HCT116 (cell line): ENCODE data around the gene AGPAT2. TPM values are rescaled to one million over a fixed set of nuclear protein-coding genes. Genes with fewer than 3 reads are reported as not detected.
A peak's percentile ranks its signal among the peaks of the same experiment; 100 is the strongest.

Experiments
- ATAC-seq: fragments of 200-7000 bp; cut with Tn5 transposase; 2 replicates; pipeline ENCODE4 v1.9.1; 2020; ENCODE audit warnings: mild to moderate bottlenecking, moderate library complexity
- BruUV-seq: library from RNA; stranded (reverse); fragments of 400-500 nt; replicated peaks from 2 replicates; lab custom pipeline; 2021; lab: Mats Ljungman, UMichigan
- CTCF ChIA-PET: fragments of 300-600 bp; sonication (Branson Sonifier 250); formaldehyde crosslinking; loops from one replicate; lab custom pipeline; 2021; ENCODE audit warnings: antibody characterized with exemption; lab: Charles Lee
- POLR2A ChIA-PET: fragments of 300-600, 350-600 bp; sonication (Branson Sonifier 250); formaldehyde crosslinking; loops from one replicate; lab custom pipeline; 2021; ENCODE audit warnings: antibody characterized with exemption; lab: Charles Lee
- RAD21 ChIA-PET, 2 experiments: fragments of 300-600 bp; sonication (Branson Sonifier 250); formaldehyde crosslinking; loops; one replicate each; lab custom pipeline; 2023; ENCODE audit warnings: low total read pairs in 2 of 2; ENCODE audit not compliant: uncharacterized antibody in 2 of 2, unreplicated experiment in 2 of 2, low non-redundant PET in 1 of 2; lab: Charles Lee
- DNase-seq: peaks from one replicate; pipeline ENCODE4 v3.0.0-alpha.2; 2010; ENCODE audit warnings: low read depth, low spot score
- H2AFZ ChIP-seq: fragments of 200-600 bp; shearing (Covaris generic), sonication (generic); 2 replicates; pipeline ENCODE4 v1.6.1; 2017; ENCODE audit warnings: low read depth, mixed run types, mixed read lengths, antibody characterized with exemption, low read length; ENCODE audit not compliant: poor library complexity, severe bottlenecking
- H3K27ac ChIP-seq: 2 replicates; pipeline ENCODE4 v1.5.1; 2012; ENCODE audit warnings: low read depth, low read length
- H3K27me3 ChIP-seq: fragments of 200-600 bp; sonication (generic); 2 replicates; pipeline ENCODE4 v1.6.1; 2016; ENCODE audit warnings: mixed run types, low read length, mixed read lengths; ENCODE audit not compliant: insufficient read depth
- H3K36me3 ChIP-seq, 2 experiments: fragments of 200-500 bp in 1 of 2; fragments of 200-600 bp in 1 of 2; sonication (Bioruptor generic) in 1 of 2; sonication (generic) in 1 of 2; 2 replicates each; pipeline versions ENCODE4 v1.5.1 to v1.6.1; 2014 to 2016; ENCODE audit warnings: low read length in 2 of 2, inconsistent platforms in 1 of 2, mixed read lengths in 1 of 2, mixed run types in 1 of 2; ENCODE audit not compliant: insufficient read depth in 2 of 2, control insufficient read depth in 1 of 2
- H3K4me1 ChIP-seq, 2 experiments: fragments of 200-600 bp in 1 of 2; sonication (generic) in 1 of 2; 2 replicates each; pipeline versions ENCODE4 v1.5.1 to v1.6.1; 2012 to 2017; ENCODE audit warnings: low read length in 2 of 2, inconsistent platforms in 1 of 2, mild to moderate bottlenecking in 1 of 2, mixed read lengths in 1 of 2, mixed run types in 1 of 2, moderate library complexity in 1 of 2; ENCODE audit not compliant: insufficient read depth in 2 of 2, control insufficient read depth in 1 of 2
- H3K4me2 ChIP-seq: fragments of 200-600 bp; sonication (generic); 2 replicates; pipeline ENCODE4 v1.6.1; 2017; ENCODE audit warnings: mixed run types, low read length, mixed read lengths
- H3K4me3 ChIP-seq, 2 experiments: fragments of 200-600 bp in 1 of 2; sonication (generic) in 1 of 2; replicated peaks in 1 of 2; 2 replicates each; pipeline ENCODE4 v1.5.1; 2011 to 2016; ENCODE audit warnings: low read length in 2 of 2, control low read depth in 1 of 2, low read depth in 1 of 2, mild to moderate bottlenecking in 1 of 2, mixed read lengths in 1 of 2, mixed run types in 1 of 2
- H3K79me2 ChIP-seq: fragments of 200-600 bp; sonication (generic); 2 replicates; pipeline ENCODE4 v1.6.1; 2017; ENCODE audit warnings: mild to moderate bottlenecking, mixed run types, low read length, moderate library complexity, mixed read lengths; ENCODE audit not compliant: insufficient read depth
- H3K9ac ChIP-seq: fragments of 200-600 bp; sonication (generic); 2 replicates; pipeline ENCODE4 v1.6.1; 2016; ENCODE audit warnings: low read length, mixed read lengths
- H3K9me2 ChIP-seq: fragments of 200-600 bp; sonication (generic), shearing (Covaris generic); 2 replicates; pipeline ENCODE4 v1.6.1; 2017; ENCODE audit warnings: mixed run types, mild to moderate bottlenecking, moderate library complexity; ENCODE audit not compliant: insufficient read depth
- H3K9me3 ChIP-seq, 2 experiments: fragments of 200-500 bp in 1 of 2; fragments of 200-600 bp in 1 of 2; sonication (Bioruptor generic) in 1 of 2; sonication (generic) in 1 of 2; 2 replicates each; pipeline ENCODE4 v1.6.1; 2014 to 2017; ENCODE audit warnings: low read length in 2 of 2, mixed read lengths in 2 of 2, inconsistent platforms in 1 of 2, low read depth in 1 of 2, mild to moderate bottlenecking in 1 of 2, mixed run types in 1 of 2, moderate library complexity in 1 of 2; ENCODE audit not compliant: control insufficient read depth in 1 of 2, insufficient read depth in 1 of 2
- H4K20me1 ChIP-seq: fragments of 200-600 bp; sonication (generic), shearing (Covaris generic); 2 replicates; pipeline ENCODE4 v1.6.1; 2017; ENCODE audit warnings: mixed run types, mild to moderate bottlenecking, moderate library complexity; ENCODE audit not compliant: insufficient read depth
- CBX3 ChIP-seq: IDR thresholded peaks from 2 replicates; pipeline ENCODE4 v1.6.1; 2012; ENCODE audit warnings: low read depth
- CEBPB ChIP-seq: IDR thresholded peaks from 2 replicates; pipeline ENCODE4 v1.6.1; 2012; ENCODE audit warnings: low read depth
- CTCF ChIP-seq, 3 experiments: fragments of 200-600 bp in 1 of 3; sonication (generic) in 1 of 3; IDR thresholded peaks in 2 of 3; conservative IDR thresholded peaks in 1 of 3; 2 replicates each; pipeline ENCODE4 v1.5.1; 2012 to 2017; ENCODE audit warnings: low read depth in 2 of 3, low read length in 2 of 3, antibody characterized with exemption in 1 of 3, borderline replicate concordance in 1 of 3, control low read depth in 1 of 3, mild to moderate bottlenecking in 1 of 3, mixed read lengths in 1 of 3, mixed run types in 1 of 3, moderate library complexity in 1 of 3; ENCODE audit not compliant: insufficient read depth in 1 of 3
- ELF1 ChIP-seq: IDR thresholded peaks from 2 replicates; pipeline ENCODE4 v1.6.1; 2012; ENCODE audit warnings: low read depth, borderline replicate concordance
- JUND ChIP-seq: IDR thresholded peaks from 2 replicates; pipeline ENCODE4 v1.6.1; 2012
- POLR2A ChIP-seq: IDR thresholded peaks from 2 replicates; pipeline ENCODE4 v1.7.0; 2011; ENCODE audit warnings: borderline replicate concordance; ENCODE audit not compliant: insufficient read depth, insufficient read length; ENCODE audit errors: extremely low read depth
- POLR2AphosphoS5 ChIP-seq: IDR thresholded peaks from 2 replicates; pipeline ENCODE4 v1.6.1; 2011; ENCODE audit warnings: mild to moderate bottlenecking, low read depth, low read length, moderate library complexity
- REST ChIP-seq: IDR thresholded peaks from 2 replicates; pipeline ENCODE4 v1.6.1; 2012; ENCODE audit warnings: low read depth
- SRF ChIP-seq: IDR thresholded peaks from 2 replicates; pipeline ENCODE4 v1.6.1; 2012; ENCODE audit warnings: low read depth
- YY1 ChIP-seq: IDR thresholded peaks from 2 replicates; pipeline ENCODE4 v1.6.1; 2011; ENCODE audit warnings: low read length, low read depth, moderate library complexity, mild to moderate bottlenecking; ENCODE audit not compliant: insufficient replicate concordance; ENCODE audit errors: extremely low read depth
- ZFX ChIP-seq: fragments of 450-650 bp; IDR thresholded peaks from 2 replicates; pipeline ENCODE4 v1.6.1; 2017
- ZNF274 ChIP-seq: fragments of 200-500 bp; sonication (Bioruptor generic); IDR thresholded peaks from 2 replicates; pipeline ENCODE4 v1.6.1; 2014; ENCODE audit warnings: mild to moderate bottlenecking, low read depth, low read length, inconsistent platforms
- intact Hi-C: fragments of 100-400 bp; cut with micrococcal nuclease; formaldehyde crosslinking; loops from 2 replicates; pipeline ENCODE4 v1.10.0; 2022
- total RNA-seq: library from RNA; stranded (reverse); gene quantifications from one replicate; pipeline ENCODE4 v1.2.1, GENCODE V29; 2021; ENCODE audit not compliant: unreplicated experiment

The AGPAT2 gene
- total RNA-seq, 1 experiment from 2014 or later, result 86.0 TPM

GRCh38 chr9:136722093-136722968 is 35.1 kb upstream of the AGPAT2 start:
- ATAC-seq (peak; percentile 19), DNase-seq (no peak)
- H3K36me3 ChIP-seq, result peaks cover 19 to 41% of the 10 kb centered on the region in 2 experiments; a peak in 3 of 4 replicates
- ChIA-PET CTCF (no interaction called here), RAD21 (no interaction called here)
- H4K20me1 ChIP-seq, result peaks cover 37% of the 10 kb centered on the region; the same call in 1 of the 2 replicates
- no peak overlapping the region for H3K4me2 ChIP-seq
- H3K4me3 ChIP-seq, result no peak overlapping the region
- H3K9me3 ChIP-seq, result no peaks in the 10 kb centered on the region
- H3K27ac ChIP-seq, result peak overlapping the region; percentile 52
- peak; percentile 42; the same call in 1 of the 2 replicates for TF ChIP-seq POLR2AphosphoS5
- TF ChIP-seq CBX3, result no peak
- TF ChIP-seq, all 23 proteins: peak for 1
- Histone ChIP-seq H3K79me2 (peaks cover 37% of the 10 kb centered on the region), H3K9ac (no peak overlapping the region), H2AFZ (no peak overlapping the region), H3K4me1 (peaks cover 9 to 48% of the 10 kb centered on the region in 2 experiments; a peak in 3 of 4 replicates), H3K27me3 (no peaks in the 10 kb centered on the region), H3K9me2 (no peaks in the 10 kb centered on the region)
- BruUV-seq, result no TSS peak
- intact Hi-C loops, result no loop called here
- POLR2A ChIA-PET, result no interaction called here

DNA sequence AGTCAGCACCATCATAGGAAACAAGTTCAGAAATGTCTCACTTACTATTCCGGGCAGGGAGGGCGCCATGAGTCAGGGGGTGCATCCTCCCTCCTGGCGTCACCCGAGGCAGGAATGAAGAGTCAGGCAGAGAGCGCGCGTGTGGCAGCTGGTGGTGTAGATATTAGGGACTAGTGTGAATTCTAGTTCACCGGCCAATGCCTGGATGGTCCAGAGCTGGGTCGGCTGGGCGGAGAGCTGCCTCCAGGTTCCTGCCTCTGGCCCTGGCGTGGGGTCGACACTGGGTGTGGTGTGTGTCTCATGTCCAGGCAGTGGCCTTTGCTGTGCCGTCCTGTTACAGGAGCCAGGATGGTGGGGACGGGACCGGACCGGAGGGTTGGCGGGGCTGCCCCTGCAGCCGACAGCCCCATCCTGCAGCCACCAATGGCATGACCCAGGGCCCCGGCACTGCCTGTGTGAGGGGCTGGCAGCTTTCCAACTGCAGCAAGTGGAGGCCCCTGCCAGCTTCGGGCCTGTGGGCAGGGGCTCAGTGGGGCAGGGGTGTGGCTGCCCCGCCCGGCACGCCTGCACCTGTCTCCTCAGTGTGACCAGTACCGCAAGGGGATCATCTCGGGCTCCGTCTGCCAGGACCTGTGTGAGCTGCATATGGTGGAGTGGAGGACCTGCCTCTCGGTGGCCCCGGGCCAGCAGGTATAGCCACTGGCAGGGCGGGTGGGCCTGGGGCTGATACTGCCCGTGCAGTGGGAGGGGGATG is 34.3 kb upstream of the AGPAT2 start:
- ATAC-seq (peak; percentile 5; the same call in 1 of the 2 replicates), DNase-seq (no peak)
- Histone ChIP-seq H4K20me1 (peaks cover 32% of the 10 kb centered on the region; the same call in 1 of the 2 replicates), H3K36me3 (peaks cover 19 to 33% of the 10 kb centered on the region in 2 experiments; a peak in 3 of 4 replicates), H3K4me1 (peaks cover 9 to 43% of the 10 kb centered on the region in 2 experiments; a peak in 3 of 4 replicates), H3K4me3 (no peak overlapping the region), H3K27me3 (no peaks in the 10 kb centered on the region), H3K9me2 (no peaks in the 10 kb centered on the region), H3K27ac (peak overlapping the region; percentile 35; the same call in 1 of the 2 replicates), H3K9me3 (no peaks in the 10 kb centered on the region), H3K4me2 (no peak overlapping the region), H3K79me2 (peaks cover 29% of the 10 kb centered on the region), H2AFZ (no peak overlapping the region), H3K9ac (no peak overlapping the region)
- intact Hi-C loops, result no loop called here
- ChIA-PET RAD21 (no interaction called here), POLR2A (no interaction called here), CTCF (no interaction called here)
- no TSS peak for BruUV-seq
- TF ChIP-seq ELF1, result no peak
- TF ChIP-seq JUND, result no peak
- no peak for TF ChIP-seq YY1
- TF ChIP-seq CEBPB, result no peak
- no peak for TF ChIP-seq SRF
- no peak for TF ChIP-seq POLR2A
- TF ChIP-seq ZNF274, result no peak
- no peak for TF ChIP-seq REST
- TF ChIP-seq CTCF (IDR thresholded peaks at IDR 0.05 in 2 of 3, conservative IDR thresholded peaks at IDR 0.05 in 1 of 3; ENCODE audit: borderline replicate concordance in 1 of 3, insufficient read depth in 1 of 3, low read depth in 2 of 3, low read length in 2 of 3), result no peak
- no peak for TF ChIP-seq ZFX
